Coronary artery (tissue), 2 donors: Measurements from ENCODE around the gene HS3ST1.
"Not testable (repeated sequence)": the region's sequence is repeated elsewhere in the genome, so short reads cannot be mapped to it uniquely, and the experiment has no call there.

Experiments used
- DNase-seq: peaks from one replicate; pipeline ENCODE4 v3.0.0-alpha.2; 2017; ENCODE audit warnings: low spot score
- H3K27ac ChIP-seq, 2 donors: fragments of 200-600 bp; sonication (generic); one replicate each; pipeline ENCODE4 v1.5.1; 2016 to 2019
- H3K4me3 ChIP-seq: fragments of 200-600 bp; sonication (generic); 2 replicates; pipeline ENCODE4 v1.5.1; 2016; ENCODE audit warnings: mild to moderate bottlenecking, moderate library complexity
- CTCF ChIP-seq: fragments of 200-600 bp; sonication (generic); IDR thresholded peaks from one replicate; pipeline ENCODE4 v1.5.1; 2019; ENCODE audit warnings: antibody characterized with exemption

The HS3ST1 gene

GRCh38 chr4:11397146-11397545 is 31.5 kb downstream of the HS3ST1 start:
- no peak overlapping the region for H3K27ac ChIP-seq
- H3K4me3 ChIP-seq, result no peak overlapping the region
- TF ChIP-seq CTCF, result no peak
- no peak for DNase-seq

- Histone ChIP-seq H3K27ac (no peak overlapping the region), H3K4me3 (no peak overlapping the region)
- DNase-seq, result no peak
- TF ChIP-seq CTCF, result no peak
These were observed 35.1 kb downstream of the HS3ST1 start for GRCh38 chr4:11393551-11393950.

- not testable (repeated sequence) for DNase-seq, H3K4me3 ChIP-seq, H3K27ac ChIP-seq
These were observed 44.6 kb downstream of the HS3ST1 start for GRCh38 chr4:11384072-11384471.

- Histone ChIP-seq H3K27ac (no peak overlapping the region), H3K4me3 (no peak overlapping the region)
- no peak for TF ChIP-seq CTCF
- DNase-seq, result no peak
These were observed 52.1 kb downstream of the HS3ST1 start for GRCh38 chr4:11376571-11376970.

GRCh38 chr4:11376146-11376545 is 52.5 kb downstream of the HS3ST1 start:
- TF ChIP-seq CTCF, result no peak
- Histone ChIP-seq H3K4me3 (no peak overlapping the region), H3K27ac (no peak overlapping the region)
- no peak for DNase-seq

GRCh38 chr4:11368701-11369115 is 60.0 kb downstream of the HS3ST1 start:
- Histone ChIP-seq H3K27ac (no peak overlapping the region), H3K4me3 (peak overlapping the region; percentile 21)
- DNase-seq, result no peak
- no peak for TF ChIP-seq CTCF

- Histone ChIP-seq H3K27ac (no peak overlapping the region), H3K4me3 (no peak overlapping the region)
- TF ChIP-seq CTCF, result no peak
- DNase-seq, result no peak
These were observed 61.3 kb downstream of the HS3ST1 start for GRCh38 chr4:11367371-11367770.

GRCh38 chr4:11366859-11367258 is 61.8 kb downstream of the HS3ST1 start:
- no peak for DNase-seq
- no peak overlapping the region for H3K27ac ChIP-seq
- H3K4me3 ChIP-seq, result no peak overlapping the region
- no peak for TF ChIP-seq CTCF
